A673 (cell line): Measurements from ENCODE around the gene TXNDC5.

Experiments
- CTCF ChIP-seq: fragments of 300-800, 200-600 bp; sonication (generic); conservative IDR thresholded peaks from 2 replicates; pipeline ENCODE4 v1.5.1; 2017; ENCODE audit warnings: low read depth, mild to moderate bottlenecking, antibody characterized with exemption, low read length, moderate library complexity, mixed read lengths
- EZH2 ChIP-seq: fragments of 200-600 bp; sonication (generic); IDR thresholded peaks from 2 replicates; pipeline ENCODE4 v1.6.1; 2017; ENCODE audit warnings: borderline replicate concordance, low read depth, mild to moderate bottlenecking, mixed read lengths, antibody characterized with exemption, low read length; ENCODE audit not compliant: poor library complexity, severe bottlenecking

- TF ChIP-seq CTCF (no peak), EZH2 (no peak)
Observed at GRCh38 chr6:7917729-7918128, 7.1 kb upstream of the TXNDC5 start.
